Activated naive CD4-positive, alpha-beta T cell treated with anti-CD3 and anti-CD28 coated beads, Interleukin-2, amount 50 U/mL, for 72 hours (primary cell): ENCODE data around the gene LRRC59. TPM values are rescaled to one million over a fixed set of nuclear protein-coding genes. Genes with fewer than 3 reads are reported as not detected.

Experiments
- ATAC-seq, 2 donors: fragments of 150-1000 bp; cut with Tn5 transposase; 2 replicates each; pipeline ENCODE4 v1.10.0; 2021; ENCODE audit warnings: mild to moderate bottlenecking in 2 of 2, moderate library complexity in 2 of 2
- DNase-seq, 2 donors: peaks; one replicate each; pipeline ENCODE4 v3.0.0; 2021 to 2022; ENCODE audit warnings: low spot score in 2 of 2
- H3K27ac Mint-ChIP-seq, 2 donors: one replicate each; pipeline ENCODE4 v1.8.0; 2022; ENCODE audit warnings: mild to moderate bottlenecking in 2 of 2, mixed read lengths in 2 of 2
- H3K36me3 Mint-ChIP-seq, 2 donors: one replicate each; pipeline ENCODE4 v1.8.0; 2022; ENCODE audit warnings: mixed read lengths in 2 of 2
- H3K9me3 Mint-ChIP-seq, 2 donors: one replicate each; pipeline ENCODE4 v1.8.0; 2022; ENCODE audit warnings: mixed read lengths in 2 of 2
- total RNA-seq, 2 donors: library from RNA; stranded (reverse); gene quantifications; one replicate each; pipeline ENCODE4 v1.2.3, GENCODE V29; 2022

LRRC59 gene
- total RNA-seq, 2 donors from 2014 or later: 40.3 to 66.7 TPM

GRCh38 chr17:50375858-50376538, 21.3 kb downstream of the LRRC59 start:
- no peaks in the 10 kb centered on the region for H3K9me3 Mint-ChIP-seq
- DNase-seq: no peak
- no peak for ATAC-seq
- H3K27ac Mint-ChIP-seq: no peak overlapping the region
- H3K36me3 Mint-ChIP-seq: peaks cover 39 to 43% of the 10 kb centered on the region in 2 donors

GRCh38 chr17:50373705-50374104, 23.6 kb downstream of the LRRC59 start:
- Mint-ChIP-seq H3K9me3 (no peaks in the 10 kb centered on the region), H3K27ac (peak overlapping the region; percentile 98 to 99), H3K36me3 (peaks cover 28 to 43% of the 10 kb centered on the region in 2 donors)
- DNase-seq: no peak
- ATAC-seq: no peak

- H3K9me3 Mint-ChIP-seq: no peaks in the 10 kb centered on the region
- ATAC-seq (peak; percentile 94 to 95), DNase-seq (peak; percentile 81 to 88)
Observed at GRCh38 chr17:50372758-50373556, 24.4 kb downstream of the LRRC59 start, which contains the start of the genes EME1 and MRPL27. EME1 (plus strand) TSS chr17:50373229; CDS start chr17:50375209, 1,980 bp downstream. MRPL27 (minus strand) TSS chr17:50373184; CDS start chr17:50373170, 14 bp downstream.

GRCh38 chr17:50372222-50372757, 25.0 kb downstream of the LRRC59 start:
- no peak for DNase-seq
- peak overlapping the region; percentile 98 to 99 for H3K27ac Mint-ChIP-seq
- peaks cover 28 to 53% of the 10 kb centered on the region in 2 donors for H3K36me3 Mint-ChIP-seq
- no peak for ATAC-seq
- no peaks in the 10 kb centered on the region for H3K9me3 Mint-ChIP-seq

More at GRCh38 chr17:50372758-50373556, 24.4 kb downstream of the LRRC59 start, which contains the start of the genes EME1 and MRPL27:
- H3K36me3 Mint-ChIP-seq: peaks cover 28 to 48% of the 10 kb centered on the region in 2 donors
- peak within 1 kb of the TSS; percentile 98 to 99 for H3K27ac Mint-ChIP-seq

GRCh38 chr17:50371526-50371925, 25.8 kb downstream of the LRRC59 start:
- Mint-ChIP-seq H3K9me3 (no peaks in the 10 kb centered on the region), H3K27ac (peak overlapping the region; percentile 98 to 99), H3K36me3 (peaks cover 28 to 53% of the 10 kb centered on the region in 2 donors)
- DNase-seq (no peak), ATAC-seq (no peak)

GRCh38 chr17:50370052-50370451, 27.3 kb downstream of the LRRC59 start:
- Mint-ChIP-seq H3K27ac (peak overlapping the region in 1 of 2 donors; percentile 27), H3K9me3 (no peaks in the 10 kb centered on the region), H3K36me3 (peaks cover 28 to 39% of the 10 kb centered on the region in 2 donors)
- ATAC-seq (no peak), DNase-seq (no peak)

- Mint-ChIP-seq H3K36me3 (peaks cover 13 to 24% of the 10 kb centered on the region in 2 donors), H3K27ac (peak overlapping the region in 1 of 2 donors; percentile 60), H3K9me3 (no peaks in the 10 kb centered on the region)
- ATAC-seq: no peak
- no peak for DNase-seq
Observed at GRCh38 chr17:50367401-50367800, 29.9 kb downstream of the LRRC59 start.

GRCh38 chr17:50365649-50366393, 31.5 kb downstream of the LRRC59 start:
- H3K9me3 Mint-ChIP-seq: no peaks in the 10 kb centered on the region
- DNase-seq (no peak), ATAC-seq (no peak)
- H3K27ac Mint-ChIP-seq: peak overlapping the region; percentile 7 to 91
- peaks cover 0 to 10% of the 10 kb centered on the region in 2 donors for H3K36me3 Mint-ChIP-seq

- Mint-ChIP-seq H3K36me3 (peaks cover 0 to 10% of the 10 kb centered on the region in 2 donors), H3K9me3 (no peaks in the 10 kb centered on the region), H3K27ac (peak overlapping the region; percentile 7 to 91)
- DNase-seq (no peak), ATAC-seq (no peak)
Observed at GRCh38 chr17:50365165-50365564, 32.2 kb downstream of the LRRC59 start.

- Mint-ChIP-seq H3K9me3 (no peaks in the 10 kb centered on the region), H3K36me3 (peaks cover 0 to 10% of the 10 kb centered on the region in 2 donors), H3K27ac (peak overlapping the region in 1 of 2 donors; percentile 77)
- DNase-seq (no peak), ATAC-seq (no peak)
Observed at GRCh38 chr17:50364715-50365114, 32.6 kb downstream of the LRRC59 start.

- peak overlapping the region in 1 of 2 donors; percentile 50 for H3K27ac Mint-ChIP-seq
- ATAC-seq: no peak
- no peak for DNase-seq
- peaks cover 0 to 10% of the 10 kb centered on the region in 2 donors for H3K36me3 Mint-ChIP-seq
- no peaks in the 10 kb centered on the region for H3K9me3 Mint-ChIP-seq
Observed at GRCh38 chr17:50364061-50364458, 33.3 kb downstream of the LRRC59 start.

GRCh38 chr17:50363217-50364060, 33.9 kb downstream of the LRRC59 start:
- Mint-ChIP-seq H3K27ac (peak overlapping the region in 1 of 2 donors; percentile 77), H3K36me3 (peaks cover 0 to 10% of the 10 kb centered on the region in 2 donors)

GRCh38 chr17:50362661-50363060, 34.7 kb downstream of the LRRC59 start:
- DNase-seq (no peak), ATAC-seq (no peak)
- Mint-ChIP-seq H3K36me3 (peaks cover 0 to 2% of the 10 kb centered on the region in 2 donors), H3K9me3 (no peaks in the 10 kb centered on the region), H3K27ac (no peak overlapping the region)

More at GRCh38 chr17:50363217-50364060, 33.9 kb downstream of the LRRC59 start:
- ATAC-seq (no peak), DNase-seq (no peak)
- H3K9me3 Mint-ChIP-seq: no peaks in the 10 kb centered on the region

GRCh38 chr17:50361561-50362480, 35.5 kb downstream of the LRRC59 start:
- peak; percentile 72 to 73 for ATAC-seq
- Mint-ChIP-seq H3K36me3 (no peaks in the 10 kb centered on the region), H3K27ac (peak overlapping the region; percentile 80 to 92), H3K9me3 (no peaks in the 10 kb centered on the region)
- DNase-seq: peak; percentile 51
